Spleen (tissue), 11 donors: ENCODE results near the gene AGER. TPM values are rescaled to one million over a fixed set of nuclear protein-coding genes. Genes with fewer than 3 reads are reported as not detected.
"Not testable (repeated sequence)": the region's sequence is repeated elsewhere in the genome, so short reads cannot be mapped to it uniquely, and the experiment has no call there.

ENCODE experiments used
- DNase-seq: peaks from one replicate; pipeline ENCODE4 v3.0.0-alpha.2; 2020
- H3K27ac ChIP-seq, 8 donors: fragments of 200-600 bp; sonication (generic) in 7 of 8; 1 replicate in 4 of 8; 2 replicates in 4 of 8; pipeline versions ENCODE4 v1.5.0 to v1.8.0; 2016 to 2021; ENCODE audit warnings: inconsistent platforms in 4 of 8, mild to moderate bottlenecking in 4 of 8, moderate library complexity in 1 of 8
- H3K27me3 ChIP-seq, 7 donors: fragments of 200-600 bp; sonication (generic) in 6 of 7; replicated peaks in 1 of 7; 1 replicate in 4 of 7; 2 replicates in 3 of 7; pipeline versions ENCODE4 v1.5.0 to v1.8.0; 2016 to 2021; ENCODE audit warnings: inconsistent platforms in 3 of 7, mild to moderate bottlenecking in 1 of 7
- H3K36me3 ChIP-seq, 6 donors: fragments of 200-600 bp; sonication (generic) in 5 of 6; 1 replicate in 4 of 6; 2 replicates in 2 of 6; pipeline versions ENCODE4 v1.5.0 to v1.8.0; 2016 to 2021; ENCODE audit warnings: inconsistent platforms in 2 of 6
- H3K4me1 ChIP-seq, 6 donors: fragments of 200-600 bp; sonication (generic) in 5 of 6; 1 replicate in 3 of 6; 2 replicates in 3 of 6; pipeline versions ENCODE4 v1.5.0 to v1.8.0; 2016 to 2021; ENCODE audit warnings: inconsistent platforms in 3 of 6
- H3K4me3 ChIP-seq, 8 donors: fragments of 200-600 bp; sonication (generic) in 7 of 8; 1 replicate in 4 of 8; 2 replicates in 4 of 8; pipeline versions ENCODE4 v1.5.0 to v1.8.0; 2016 to 2021; ENCODE audit warnings: inconsistent platforms in 4 of 8, mild to moderate bottlenecking in 4 of 8, moderate library complexity in 2 of 8
- H3K9me3 ChIP-seq, 8 donors: fragments of 200-600 bp; sonication (generic) in 7 of 8; 1 replicate in 4 of 8; 2 replicates in 4 of 8; pipeline versions ENCODE4 v1.5.0 to v1.8.0; 2016 to 2021; ENCODE audit warnings: inconsistent platforms in 4 of 8
- POLR2A ChIP-seq, 3 donors: fragments of 450-650 bp; IDR thresholded peaks; one replicate each; pipeline ENCODE4 v1.5.1; 2017; ENCODE audit warnings: antibody characterized with exemption in 3 of 3, mild to moderate bottlenecking in 1 of 3
- POLR2AphosphoS5 ChIP-seq, 3 donors: sonication (generic); formaldehyde crosslinking; IDR thresholded peaks; one replicate each; pipeline ENCODE4 v1.5.1; 2017; ENCODE audit warnings: antibody characterized with exemption in 3 of 3
- WGBS, 5 donors: extraction: QIAGEN DNeasy Blood & Tissue Kit in 3 of 5; methylation state at CpG; one replicate each; pipeline versions ENCODE4 v1.1.5 to v1.1.7; 2013 to 2018; 5-methylcytosine and 5-hydroxymethylcytosine counted together
- intact Hi-C: fragments of 100-400 bp; cut with DNase I; formaldehyde crosslinking; loops from one replicate; pipeline ENCODE4 v1.15.0; 2023; ENCODE audit warnings: low total_unique reads
- polyA plus RNA-seq, 3 donors: library from polyadenylated mRNA; stranded (reverse); fragments of 200-250 nt; gene quantifications; one replicate each; pipeline ENCODE4 v1.2.1, GENCODE V29; 2013
- total RNA-seq, 7 donors: library from RNA; depleted of rRNA in 3 of 7; stranded (reverse); fragments of >200 nt in 3 of 7; fragmentation: NEBNext Ultra II Directional in 4 of 7; extraction: Animal tissue kit (Norgen Biotek cat#: 25700) in 4 of 7; gene quantifications; one replicate each; pipeline versions ENCODE4 v1.1.0 to v1.2.1, GENCODE V29; 2016 to 2021
- TF ChIP-seq, protein P1 (sequence below), 11 experiments: fragments of 200-600 bp in 7 of 11; fragments of 450-650 bp in 4 of 11; sonication (generic) in 4 of 11; IDR thresholded peaks in 8 of 11; conservative IDR thresholded peaks in 3 of 11; 1 replicate in 7 of 11; 2 replicates in 4 of 11; pipeline versions ENCODE4 v1.4.0 to v1.8.0; 2016 to 2021; ENCODE audit warnings: antibody characterized with exemption in 11 of 11, inconsistent platforms in 4 of 11, mild to moderate bottlenecking in 1 of 11
- donor health status: healthy with polysubstance abuse.
- donor health status: DM: no; HTN: no; CAD: no; lungs with moderate emphysema.
- donor health status: DM: no; HTN: no; CAD: no.
- donor health status: Bipolar disorder and iron deficiency.
- donor health status: healthy.
- donor health status: DM: no; HTN: no; CAD: no.
- donor health status: DM: yes; HTN: yes; CAD: no.

AGER gene
- total and polyA plus RNA-seq, 10 donors: 7.4 to 50.9 (median 23.2) TPM

GRCh38 chr6:32189742-32190053, 5.6 kb upstream of the AGER start:
- Histone ChIP-seq H3K36me3 (peaks cover 0 to 38% (median 21%) of the 10 kb centered on the region in 6 donors), H3K4me3 (peak overlapping the region; percentile 61 to 89 (median 73)), H3K27ac (peak overlapping the region; percentile 91 to 100 (median 98)), H3K9me3 (no peaks in the 10 kb centered on the region), H3K27me3 (no peaks in the 10 kb centered on the region), H3K4me1 (peaks cover 57 to 94% (median 80%) of the 10 kb centered on the region in 6 donors)
- intact Hi-C loops: loop anchor here (10.0 kb wide), 1 partner anchor 65 kb away; the partner anchor contains the start of gene ATF6B
- WGBS, 5 donors: 0 to 18% (median 11%) methylated on average over 5 to 23 of the region's 23 CpGs
- DNase-seq: peak; percentile 91
- no peak for TF ChIP-seq POLR2A (IDR thresholded peaks at IDR 0.05)

DNA sequence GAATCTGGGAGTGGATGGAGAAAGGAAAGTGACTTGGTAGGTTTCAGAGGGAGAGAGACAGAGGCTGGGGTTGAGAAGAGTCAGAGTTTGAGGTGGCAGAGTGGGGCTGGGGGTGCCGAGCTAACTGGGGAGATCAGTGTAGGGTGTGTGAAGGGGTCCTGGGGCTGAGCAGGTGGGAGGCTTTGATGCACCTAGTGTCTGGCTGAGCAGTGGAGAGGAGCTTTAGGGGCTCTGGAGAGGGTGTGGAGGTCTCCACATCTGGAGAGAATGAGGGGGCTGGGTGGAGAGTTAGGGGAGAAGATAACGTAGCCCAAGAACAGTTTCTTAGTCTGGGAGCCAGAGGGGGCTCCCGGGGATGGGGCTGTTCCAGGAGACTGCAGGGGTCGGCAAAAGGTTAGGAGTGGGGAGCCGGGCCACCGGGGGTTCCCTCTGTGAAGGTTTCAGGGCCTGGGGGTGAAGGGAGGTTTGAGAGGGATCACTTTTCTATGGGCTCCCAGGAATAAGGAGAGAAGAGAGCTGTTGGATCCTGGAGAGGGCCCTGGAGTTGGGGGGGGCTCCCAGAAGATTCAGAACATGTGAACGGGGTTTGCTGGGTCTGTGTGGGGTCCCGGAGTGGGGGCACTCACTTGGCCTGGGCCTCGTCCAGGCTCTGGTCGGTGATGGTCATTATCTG, 5.2 kb upstream of the AGER start:
- Histone ChIP-seq H3K27ac (peak overlapping the region; percentile 91 to 100 (median 98)), H3K4me3 (peak overlapping the region; percentile 61 to 89 (median 73)), H3K27me3 (no peaks in the 10 kb centered on the region), H3K9me3 (no peaks in the 10 kb centered on the region), H3K4me1 (peaks cover 53 to 94% (median 80%) of the 10 kb centered on the region in 6 donors), H3K36me3 (peaks cover 0 to 43% (median 21%) of the 10 kb centered on the region in 6 donors)
- TF ChIP-seq POLR2AphosphoS5 (IDR thresholded peaks at IDR 0.05): peak in 1 of 3 donors; percentile 10
- TF ChIP-seq, protein P1, sequence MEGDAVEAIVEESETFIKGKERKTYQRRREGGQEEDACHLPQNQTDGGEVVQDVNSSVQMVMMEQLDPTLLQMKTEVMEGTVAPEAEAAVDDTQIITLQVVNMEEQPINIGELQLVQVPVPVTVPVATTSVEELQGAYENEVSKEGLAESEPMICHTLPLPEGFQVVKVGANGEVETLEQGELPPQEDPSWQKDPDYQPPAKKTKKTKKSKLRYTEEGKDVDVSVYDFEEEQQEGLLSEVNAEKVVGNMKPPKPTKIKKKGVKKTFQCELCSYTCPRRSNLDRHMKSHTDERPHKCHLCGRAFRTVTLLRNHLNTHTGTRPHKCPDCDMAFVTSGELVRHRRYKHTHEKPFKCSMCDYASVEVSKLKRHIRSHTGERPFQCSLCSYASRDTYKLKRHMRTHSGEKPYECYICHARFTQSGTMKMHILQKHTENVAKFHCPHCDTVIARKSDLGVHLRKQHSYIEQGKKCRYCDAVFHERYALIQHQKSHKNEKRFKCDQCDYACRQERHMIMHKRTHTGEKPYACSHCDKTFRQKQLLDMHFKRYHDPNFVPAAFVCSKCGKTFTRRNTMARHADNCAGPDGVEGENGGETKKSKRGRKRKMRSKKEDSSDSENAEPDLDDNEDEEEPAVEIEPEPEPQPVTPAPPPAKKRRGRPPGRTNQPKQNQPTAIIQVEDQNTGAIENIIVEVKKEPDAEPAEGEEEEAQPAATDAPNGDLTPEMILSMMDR (IDR thresholded peaks at IDR 0.05 in 8 of 11, conservative IDR thresholded peaks at IDR 0.05 in 3 of 11): no peak
- DNase-seq: no peak
- 1 to 2% (median 2%) methylated on average over 8 to 10 of the region's 10 CpGs for WGBS, 5 donors
- intact Hi-C loops: no loop called here

- WGBS, 5 donors: 27 to 41% (median 36%) methylated on average over 11 to 13 of the region's 13 CpGs
- Histone ChIP-seq H3K27me3 (no peaks in the 10 kb centered on the region), H3K4me1 (peaks cover 46 to 94% (median 80%) of the 10 kb centered on the region in 6 donors), H3K27ac (peak overlapping the region; percentile 91 to 100 (median 98)), H3K9me3 (no peaks in the 10 kb centered on the region), H3K4me3 (peak overlapping the region; percentile 61 to 89 (median 73)), H3K36me3 (peaks cover 0 to 49% (median 24%) of the 10 kb centered on the region in 6 donors)
- TF ChIP-seq, protein P1 (IDR thresholded peaks at IDR 0.05 in 8 of 11, conservative IDR thresholded peaks at IDR 0.05 in 3 of 11): no peak
- TF ChIP-seq POLR2A (IDR thresholded peaks at IDR 0.05): no peak
- TF ChIP-seq POLR2AphosphoS5 (IDR thresholded peaks at IDR 0.05): no peak
- intact Hi-C loops: no loop called here
- DNase-seq: no peak
Observed at GRCh38 chr6:32188381-32189068, 4.5 kb upstream of the AGER start.

- H3K27me3 ChIP-seq, intact Hi-C loops, DNase-seq, H3K9me3 ChIP-seq: not testable (repeated sequence)
- peaks cover 0 to 56% (median 31%) of the 10 kb centered on the region in 6 donors for H3K36me3 ChIP-seq
- H3K4me3 ChIP-seq: peak overlapping the region in 7 of 8 donors; percentile 61 to 89 (median 73)
- WGBS, 5 donors: 72 to 88% (median 83%) methylated on average over 8 to 18 of the region's 18 CpGs
- H3K4me1 ChIP-seq: peaks cover 41 to 94% (median 78%) of the 10 kb centered on the region in 6 donors
- TF ChIP-seq POLR2AphosphoS5 (IDR thresholded peaks at IDR 0.05): peak in 1 of 3 donors; percentile 68
- peak overlapping the region in 7 of 8 donors; percentile 91 to 100 (median 99) for H3K27ac ChIP-seq
Observed at GRCh38 chr6:32187725-32188380, 3.8 kb upstream of the AGER start.
